Adrenal gland (tissue), 5 donors: ENCODE results near the gene CDC14B.

Experiments
- POLR2A ChIP-seq, 2 donors: fragments of 450-650 bp; IDR thresholded peaks; one replicate each; pipeline ENCODE4 v1.6.1; 2017; ENCODE audit warnings: antibody characterized with exemption in 2 of 2, mild to moderate bottlenecking in 2 of 2, moderate library complexity in 1 of 2
- TF ChIP-seq, protein P1 (sequence below), 6 experiments: fragments of 450-650 bp in 4 of 6; fragments of 200-600 bp in 2 of 6; sonication (generic) in 1 of 6; IDR thresholded peaks; 1 replicate in 5 of 6; 2 replicates in 1 of 6; pipeline versions ENCODE4 v1.5.1 to v1.8.0; 2016 to 2021; ENCODE audit warnings: antibody characterized with exemption in 6 of 6, mild to moderate bottlenecking in 2 of 6, moderate library complexity in 1 of 6
- donor health status: DM: no; HTN: no; CAD: no.

- TF ChIP-seq, protein P1, sequence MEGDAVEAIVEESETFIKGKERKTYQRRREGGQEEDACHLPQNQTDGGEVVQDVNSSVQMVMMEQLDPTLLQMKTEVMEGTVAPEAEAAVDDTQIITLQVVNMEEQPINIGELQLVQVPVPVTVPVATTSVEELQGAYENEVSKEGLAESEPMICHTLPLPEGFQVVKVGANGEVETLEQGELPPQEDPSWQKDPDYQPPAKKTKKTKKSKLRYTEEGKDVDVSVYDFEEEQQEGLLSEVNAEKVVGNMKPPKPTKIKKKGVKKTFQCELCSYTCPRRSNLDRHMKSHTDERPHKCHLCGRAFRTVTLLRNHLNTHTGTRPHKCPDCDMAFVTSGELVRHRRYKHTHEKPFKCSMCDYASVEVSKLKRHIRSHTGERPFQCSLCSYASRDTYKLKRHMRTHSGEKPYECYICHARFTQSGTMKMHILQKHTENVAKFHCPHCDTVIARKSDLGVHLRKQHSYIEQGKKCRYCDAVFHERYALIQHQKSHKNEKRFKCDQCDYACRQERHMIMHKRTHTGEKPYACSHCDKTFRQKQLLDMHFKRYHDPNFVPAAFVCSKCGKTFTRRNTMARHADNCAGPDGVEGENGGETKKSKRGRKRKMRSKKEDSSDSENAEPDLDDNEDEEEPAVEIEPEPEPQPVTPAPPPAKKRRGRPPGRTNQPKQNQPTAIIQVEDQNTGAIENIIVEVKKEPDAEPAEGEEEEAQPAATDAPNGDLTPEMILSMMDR (IDR thresholded peaks at IDR 0.05): no peak
- no peak for TF ChIP-seq POLR2A (IDR thresholded peaks at IDR 0.05)
Observed at GRCh38 chr9:96462541-96462940, 157.1 kb downstream of the CDC14B start.
